Ascending aorta (tissue), 2 donors: ENCODE results near the gene NAMPT. TPM values are rescaled to one million over a fixed set of nuclear protein-coding genes. Genes with fewer than 3 reads are reported as not detected.

Experiments used
- DNase-seq, 2 donors: peaks; one replicate each; pipeline ENCODE4 v3.0.0-alpha.2; 2019; ENCODE audit warnings: low spot score in 2 of 2
- H3K27ac ChIP-seq, 2 donors: fragments of 200-600 bp; sonication (generic); one replicate each; pipeline ENCODE4 v1.5.1; 2016 to 2017; ENCODE audit warnings: mild to moderate bottlenecking in 1 of 2
- H3K27me3 ChIP-seq: fragments of 200-600 bp; sonication (generic); one replicate; pipeline ENCODE4 v1.5.1; 2017
- H3K36me3 ChIP-seq, 2 donors: fragments of 200-600 bp; sonication (generic); one replicate each; pipeline ENCODE4 v1.5.1; 2016
- H3K4me1 ChIP-seq, 2 donors: fragments of 200-600 bp; sonication (generic); one replicate each; pipeline ENCODE4 v1.5.1; 2016 to 2017; ENCODE audit warnings: mild to moderate bottlenecking in 1 of 2
- H3K4me3 ChIP-seq, 2 donors: fragments of 200-600 bp; sonication (generic); one replicate each; pipeline ENCODE4 v1.5.1; 2016 to 2017; ENCODE audit warnings: mild to moderate bottlenecking in 1 of 2
- H3K9me3 ChIP-seq, 2 donors: fragments of 200-600 bp; sonication (generic); one replicate each; pipeline ENCODE4 v1.5.1; 2016
- intact Hi-C: fragments of 100-400 bp; cut with DNase I; formaldehyde crosslinking; loops from one replicate; pipeline ENCODE4 v1.15.1; 2023
- total RNA-seq: library from RNA; depleted of rRNA; stranded (reverse); fragments of >200 nt; gene quantifications from one replicate; pipeline ENCODE4 v1.1.0, GENCODE V29; 2016
- TF ChIP-seq, protein P1 (sequence below), 3 experiments: fragments of 200-600 bp in 2 of 3; fragments of 450-650 bp in 1 of 3; sonication (generic) in 2 of 3; IDR thresholded peaks; one replicate each; pipeline ENCODE4 v1.5.1; 2016 to 2019; ENCODE audit warnings: antibody characterized with exemption in 3 of 3, mild to moderate bottlenecking in 1 of 3, moderate library complexity in 1 of 3

The NAMPT gene
- total RNA-seq, 1 donor from 2014 or later: 128 TPM

- DNase-seq: no peak
- no peak overlapping the region for H3K4me3 ChIP-seq
- no peaks in the 10 kb centered on the region for H3K27me3 ChIP-seq
- H3K4me1 ChIP-seq: no peaks in the 10 kb centered on the region
- TF ChIP-seq, protein P1, sequence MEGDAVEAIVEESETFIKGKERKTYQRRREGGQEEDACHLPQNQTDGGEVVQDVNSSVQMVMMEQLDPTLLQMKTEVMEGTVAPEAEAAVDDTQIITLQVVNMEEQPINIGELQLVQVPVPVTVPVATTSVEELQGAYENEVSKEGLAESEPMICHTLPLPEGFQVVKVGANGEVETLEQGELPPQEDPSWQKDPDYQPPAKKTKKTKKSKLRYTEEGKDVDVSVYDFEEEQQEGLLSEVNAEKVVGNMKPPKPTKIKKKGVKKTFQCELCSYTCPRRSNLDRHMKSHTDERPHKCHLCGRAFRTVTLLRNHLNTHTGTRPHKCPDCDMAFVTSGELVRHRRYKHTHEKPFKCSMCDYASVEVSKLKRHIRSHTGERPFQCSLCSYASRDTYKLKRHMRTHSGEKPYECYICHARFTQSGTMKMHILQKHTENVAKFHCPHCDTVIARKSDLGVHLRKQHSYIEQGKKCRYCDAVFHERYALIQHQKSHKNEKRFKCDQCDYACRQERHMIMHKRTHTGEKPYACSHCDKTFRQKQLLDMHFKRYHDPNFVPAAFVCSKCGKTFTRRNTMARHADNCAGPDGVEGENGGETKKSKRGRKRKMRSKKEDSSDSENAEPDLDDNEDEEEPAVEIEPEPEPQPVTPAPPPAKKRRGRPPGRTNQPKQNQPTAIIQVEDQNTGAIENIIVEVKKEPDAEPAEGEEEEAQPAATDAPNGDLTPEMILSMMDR (IDR thresholded peaks at IDR 0.05): no peak
- H3K27ac ChIP-seq: no peak overlapping the region
- H3K9me3 ChIP-seq: peaks cover 0 to 12% of the 10 kb centered on the region in 2 donors
- H3K36me3 ChIP-seq: peaks cover 20 to 52% of the 10 kb centered on the region in 2 donors
- intact Hi-C loops: no loop called here
Observed at GRCh38 chr7:106247841-106248240, 36.9 kb downstream of the NAMPT start.

DNA sequence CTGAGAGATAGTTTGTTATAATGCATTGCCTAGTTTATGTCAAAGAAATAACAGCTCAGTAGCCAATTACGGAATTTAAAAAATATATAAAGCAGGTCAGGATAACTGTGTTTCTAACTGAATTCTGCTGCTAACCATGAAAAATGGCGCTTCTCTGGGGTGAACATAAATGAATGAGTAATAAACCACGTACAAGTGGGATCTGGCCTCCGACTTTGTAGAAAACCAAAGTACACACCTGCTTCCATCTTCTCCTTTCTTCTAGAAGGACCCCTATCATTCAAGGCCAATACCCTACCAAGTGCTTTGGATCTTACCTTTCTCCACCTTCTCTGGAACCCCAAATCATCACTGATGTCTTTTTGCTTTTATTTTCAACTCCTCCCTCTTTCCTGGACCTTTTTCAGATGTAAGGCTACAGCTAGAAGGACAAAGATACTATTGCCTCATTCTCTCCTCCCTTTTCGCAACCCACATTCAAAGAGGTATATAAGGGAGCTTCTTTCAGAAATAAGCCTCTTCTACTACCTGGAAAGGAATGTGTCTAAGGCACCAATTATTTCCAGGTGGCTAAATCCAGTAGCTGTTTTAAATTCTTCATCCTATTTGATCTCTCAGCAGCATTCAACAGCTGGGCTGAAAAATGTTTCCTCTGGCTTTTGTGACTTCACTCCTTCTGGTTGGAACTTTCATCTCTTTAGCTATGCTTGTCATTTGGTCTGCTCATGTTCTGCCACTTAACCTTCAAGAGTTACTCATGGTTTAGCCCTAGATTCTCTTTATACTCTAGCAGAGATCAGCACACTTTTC, 37.7 kb downstream of the NAMPT start:
- Histone ChIP-seq H3K27ac (no peak overlapping the region), H3K4me3 (no peak overlapping the region), H3K36me3 (peaks cover 15 to 45% of the 10 kb centered on the region in 2 donors), H3K27me3 (no peaks in the 10 kb centered on the region), H3K4me1 (no peaks in the 10 kb centered on the region), H3K9me3 (peaks cover 0 to 12% of the 10 kb centered on the region in 2 donors)
- intact Hi-C loops: no loop called here
- DNase-seq: no peak
- TF ChIP-seq, protein P1 (IDR thresholded peaks at IDR 0.05): no peak

- intact Hi-C loops: no loop called here
- no peaks in the 10 kb centered on the region for H3K27me3 ChIP-seq
- H3K27ac ChIP-seq: no peak overlapping the region
- DNase-seq: no peak
- no peak overlapping the region for H3K4me3 ChIP-seq
- peaks cover 0 to 6% of the 10 kb centered on the region in 2 donors for H3K9me3 ChIP-seq
- peaks cover 8 to 22% of the 10 kb centered on the region in 2 donors for H3K36me3 ChIP-seq
- H3K4me1 ChIP-seq: no peaks in the 10 kb centered on the region
- TF ChIP-seq, protein P1 (IDR thresholded peaks at IDR 0.05): no peak
Observed at GRCh38 chr7:106243893-106244292, 40.9 kb downstream of the NAMPT start.

DNA sequence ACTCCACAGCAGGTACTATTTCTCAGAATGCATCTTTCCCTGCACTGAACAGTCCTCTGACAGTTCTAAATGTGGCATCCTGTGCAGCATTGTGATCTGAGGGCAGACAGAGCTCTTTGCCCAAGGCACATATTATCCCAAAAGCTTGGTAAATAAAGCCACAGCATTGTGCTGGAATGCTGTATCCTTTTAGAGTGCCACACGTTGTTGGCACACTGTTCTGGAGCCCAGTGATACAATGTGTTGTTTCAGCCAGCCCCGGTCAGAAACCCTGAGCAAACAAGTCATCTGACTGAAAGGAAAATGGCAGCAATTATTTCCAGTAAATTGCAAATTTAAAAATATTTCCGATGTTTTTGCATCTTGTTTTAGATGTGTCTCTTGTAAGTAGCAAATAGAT, 45.4 kb downstream of the NAMPT start:
- DNase-seq: no peak
- TF ChIP-seq, protein P1 (IDR thresholded peaks at IDR 0.05): no peak
- Histone ChIP-seq H3K36me3 (no peaks in the 10 kb centered on the region), H3K9me3 (no peaks in the 10 kb centered on the region), H3K4me1 (no peaks in the 10 kb centered on the region), H3K4me3 (no peak overlapping the region), H3K27me3 (no peaks in the 10 kb centered on the region), H3K27ac (no peak overlapping the region)
- intact Hi-C loops: no loop called here

GRCh38 chr7:106238830-106239229, 46.0 kb downstream of the NAMPT start:
- Histone ChIP-seq H3K4me1 (no peaks in the 10 kb centered on the region), H3K36me3 (no peaks in the 10 kb centered on the region), H3K9me3 (no peaks in the 10 kb centered on the region), H3K27me3 (no peaks in the 10 kb centered on the region), H3K27ac (no peak overlapping the region), H3K4me3 (no peak overlapping the region)
- TF ChIP-seq, protein P1 (IDR thresholded peaks at IDR 0.05): no peak
- intact Hi-C loops: no loop called here
- DNase-seq: no peak
